Measurements from ENCODE around the gene CDHR5.

Gene CDHR5

GRCh38 chr11:586376-587316 lies 38.1 kb downstream of the CDHR5 start:
- H3K4me3 ChIP-seq (ENCODE audit: low read length) = no peak overlapping the region
- TF ChIP-seq CTCF (IDR thresholded peaks at IDR 0.05; ENCODE audit: insufficient read depth, low read depth, low read length, missing control alignments) = no peak
- DNase-seq (ENCODE audit: low read depth) = no peak

GRCh38 chr11:584287-584686 lies 40.5 kb downstream of the CDHR5 start:
- no peak for DNase-seq (ENCODE audit: low read depth)
- H3K4me3 ChIP-seq (ENCODE audit: low read length) = no peak overlapping the region
- no peak for TF ChIP-seq CTCF (IDR thresholded peaks at IDR 0.05; ENCODE audit: insufficient read depth, low read depth, low read length, missing control alignments)

GRCh38 chr11:581752-582151 lies 43.0 kb downstream of the CDHR5 start:
- no peak overlapping the region for H3K4me3 ChIP-seq (ENCODE audit: low read length)
- no peak for TF ChIP-seq CTCF (IDR thresholded peaks at IDR 0.05; ENCODE audit: insufficient read depth, low read depth, low read length, missing control alignments)
- no peak for DNase-seq (ENCODE audit: low read depth)

- DNase-seq (ENCODE audit: low read depth) = no peak
- H3K4me3 ChIP-seq (ENCODE audit: low read length) = no peak overlapping the region
- TF ChIP-seq CTCF (IDR thresholded peaks at IDR 0.05; ENCODE audit: insufficient read depth, low read depth, low read length, missing control alignments) = no peak
Observed at GRCh38 chr11:581342-581741, 43.4 kb downstream of the CDHR5 start.

GRCh38 chr11:579830-580601 lies 44.7 kb downstream of the CDHR5 start:
- no peak overlapping the region for H3K4me3 ChIP-seq (ENCODE audit: low read length)
- no peak for DNase-seq (ENCODE audit: low read depth)
- no peak for TF ChIP-seq CTCF (IDR thresholded peaks at IDR 0.05; ENCODE audit: insufficient read depth, low read depth, low read length, missing control alignments)

- peak overlapping the region; percentile 93 for H3K4me3 ChIP-seq (ENCODE audit: low read length)
- DNase-seq (ENCODE audit: low read depth) = peak; percentile 62
- no peak for TF ChIP-seq CTCF (IDR thresholded peaks at IDR 0.05; ENCODE audit: insufficient read depth, low read depth, low read length, missing control alignments)
Observed at GRCh38 chr11:578276-579035, 46.3 kb downstream of the CDHR5 start.
